Activated CD8-positive, alpha-beta memory T cell treated with anti-CD3 and anti-CD28 coated beads for 36 hours (primary cell): ENCODE results near the gene RAB17. TPM values are rescaled to one million over a fixed set of nuclear protein-coding genes. Genes with fewer than 3 reads are reported as not detected.

Experiments used
- CTCF ChIA-PET: fragments of 350-600 bp; sonication (Branson Sonifier 250); formaldehyde crosslinking; loops from one replicate; lab custom pipeline; 2021; ENCODE audit warnings: antibody characterized with exemption; lab: Charles Lee
- POLR2A ChIA-PET: fragments of 350-600 bp; sonication (Branson Sonifier 250); formaldehyde crosslinking; loops from one replicate; lab custom pipeline; 2021; ENCODE audit warnings: antibody characterized with exemption; lab: Charles Lee
- total RNA-seq, 2 experiments: library from RNA; stranded (reverse); gene quantifications; one replicate each; pipeline ENCODE4 v1.2.3, GENCODE V29; 2021

Gene RAB17
- not detected for total RNA-seq

GRCh38 chr2:237590272-237591140 is at the start of gene RAB17:
RAB17 (minus strand) TSS chr2:237590734; CDS start chr2:237586154, 4,580 bp downstream.
- CTCF ChIA-PET = interaction anchor here (0.6 kb wide), 1 partner anchor 556 kb away, joined by 4 read pairs; no protein-coding TSS in a partner anchor
- POLR2A ChIA-PET = no interaction called here

GRCh38 chr2:237639836-237640220 is 49.3 kb upstream of the RAB17 start:
- CTCF ChIA-PET = no interaction called here
- POLR2A ChIA-PET = no interaction called here

- POLR2A ChIA-PET = no interaction called here
These were observed 48.7 kb upstream of the RAB17 start for GRCh38 chr2:237639052-237639835.

GRCh38 chr2:237638176-237638575 is 47.6 kb upstream of the RAB17 start:
- CTCF ChIA-PET = interaction anchor here (0.8 kb wide), 1 partner anchor 67 kb away, joined by 3 read pairs; no protein-coding TSS in a partner anchor
- POLR2A ChIA-PET = no interaction called here

More at GRCh38 chr2:237639052-237639835, 48.7 kb upstream of the RAB17 start:
- CTCF ChIA-PET = no interaction called here

- POLR2A ChIA-PET = no interaction called here
- CTCF ChIA-PET = interaction anchor here (0.8 kb wide), 2 partner anchors 35 to 66 kb away, joined by 3 read pairs; no protein-coding TSS in a partner anchor
These were observed 47.0 kb upstream of the RAB17 start for GRCh38 chr2:237637429-237638135.

GRCh38 chr2:237636578-237636977 is 46.0 kb upstream of the RAB17 start:
- CTCF ChIA-PET = interaction anchor here (0.8 to 1.1 kb wide), 2 partner anchors 36 to 109 kb away, joined by 3 read pairs; no protein-coding TSS in a partner anchor
- POLR2A ChIA-PET = no interaction called here

- CTCF ChIA-PET = interaction anchor here (1.0 kb wide), 1 partner anchor 41 kb away, joined by 3 read pairs; no protein-coding TSS in a partner anchor
- POLR2A ChIA-PET = interaction anchor here (0.5 kb wide), 1 partner anchor 98 kb away, joined by 3 read pairs; no protein-coding TSS in a partner anchor
These were observed 42.6 kb upstream of the RAB17 start for GRCh38 chr2:237633061-237633561.

GRCh38 chr2:237631801-237632585 is 41.5 kb upstream of the RAB17 start:
- ChIA-PET POLR2A (no interaction called here), CTCF (no interaction called here)

- CTCF ChIA-PET = no interaction called here
- POLR2A ChIA-PET = no interaction called here
These were observed 40.7 kb upstream of the RAB17 start for GRCh38 chr2:237631007-237631785.

GRCh38 chr2:237630216-237631000 is 39.9 kb upstream of the RAB17 start:
- CTCF ChIA-PET = no interaction called here
- POLR2A ChIA-PET = no interaction called here

- ChIA-PET POLR2A (no interaction called here), CTCF (no interaction called here)
These were observed 39.2 kb upstream of the RAB17 start for GRCh38 chr2:237629739-237630138.

GRCh38 chr2:237629188-237629534 is 38.6 kb upstream of the RAB17 start:
- ChIA-PET POLR2A (no interaction called here), CTCF (no interaction called here)

- CTCF ChIA-PET = no interaction called here
- POLR2A ChIA-PET = no interaction called here
These were observed 38.0 kb upstream of the RAB17 start for GRCh38 chr2:237628247-237629187.

- CTCF ChIA-PET = no interaction called here
These were observed 37.1 kb upstream of the RAB17 start, which contains the start of gene LRRFIP1 for GRCh38 chr2:237627441-237628246. LRRFIP1 (plus strand) TSS chr2:237627587; CDS start chr2:237627645, 58 bp downstream.

GRCh38 chr2:237626813-237627440 is 36.4 kb upstream of the RAB17 start:
- ChIA-PET POLR2A (no interaction called here), CTCF (no interaction called here)

More at GRCh38 chr2:237627441-237628246, 37.1 kb upstream of the RAB17 start, which contains the start of gene LRRFIP1:
- POLR2A ChIA-PET = no interaction called here
